ENCODE data around the gene CAP1.

CAP1 gene

DNA sequence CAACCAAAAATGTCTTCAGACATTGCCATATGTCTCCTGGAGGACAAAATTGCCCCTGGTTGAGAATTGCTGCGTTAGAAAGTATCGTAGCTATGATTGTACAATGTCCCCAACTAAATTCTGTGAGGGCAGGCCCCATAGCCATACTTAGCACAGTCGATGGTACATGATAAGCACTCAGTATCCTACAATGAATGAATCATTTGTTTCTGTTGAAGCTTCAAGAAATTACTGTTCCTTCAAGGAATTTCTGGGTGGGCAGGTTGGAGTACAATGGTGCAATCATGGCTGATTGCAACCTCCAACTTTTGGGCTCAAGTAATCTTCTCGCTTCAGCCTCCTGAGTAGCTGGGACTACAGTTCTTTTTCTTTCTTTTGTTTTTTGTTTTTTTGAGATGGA lies 4.7 kb downstream of the CAP1 start:
- Histone ChIP-seq H3K27ac (ENCODE audit: low read length) (no peak overlapping the region), H3K4me1 (ENCODE audit: low read length) (peaks cover 10% of the 10 kb centered on the region), H3K9me2 (replicated peaks; ENCODE audit: insufficient read depth, low read length) (no peaks in the 10 kb centered on the region), H2AFZ (ENCODE audit: low read length) (no peak overlapping the region), H3K79me2 (ENCODE audit: low read length) (peaks cover 97% of the 10 kb centered on the region), H3K27me3 (replicated peaks; ENCODE audit: insufficient read depth, low read length) (no peaks in the 10 kb centered on the region), H3K9me3 (replicated peaks; ENCODE audit: insufficient read depth, low read length) (no peaks in the 10 kb centered on the region), H4K20me1 (ENCODE audit: insufficient read depth, low read length) (no peaks in the 10 kb centered on the region), H3K4me3 (ENCODE audit: low read length) (no peak overlapping the region), H3F3A (ENCODE audit: insufficient read depth, low read length) (peaks cover under 1% of the 10 kb centered on the region), H3K4me2 (ENCODE audit: low read depth, low read length) (no peak overlapping the region), H3K9ac (ENCODE audit: low read length) (no peak overlapping the region), H3K36me3 (replicated peaks; ENCODE audit: insufficient read depth, low read length) (peaks cover 3% of the 10 kb centered on the region; the same call in 1 of the 2 replicates)
- no peak for DNase-seq
- TF ChIP-seq EZH2phosphoT487 (IDR thresholded peaks at IDR 0.05; ENCODE audit: low read length) (no peak), CTCF (IDR thresholded peaks at IDR 0.05; ENCODE audit: low read length) (no peak), EZH2 (optimal IDR thresholded peaks at IDR 0.05; ENCODE audit: low read depth, low read length) (no peak)

DNA sequence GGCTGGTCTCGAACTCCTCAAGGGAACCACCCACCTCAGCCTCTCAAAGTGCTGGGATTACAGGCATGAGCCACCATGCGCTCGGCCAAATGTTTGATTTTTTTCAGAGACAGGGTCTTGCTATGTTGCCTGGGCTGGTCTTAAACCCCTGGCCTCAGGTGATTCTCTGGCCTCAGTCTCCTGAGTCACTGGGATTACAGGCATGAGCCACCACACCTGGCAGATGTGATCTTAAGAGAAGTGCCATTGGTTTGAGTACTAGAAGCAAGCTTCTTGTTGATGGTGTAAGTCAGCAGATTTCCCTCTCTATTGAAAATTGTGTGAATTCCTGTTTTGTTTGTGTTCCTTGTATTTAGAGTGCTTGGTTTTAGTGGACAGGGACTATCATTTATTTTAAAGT lies 5.2 kb downstream of the CAP1 start:
- Histone ChIP-seq H3K79me2 (ENCODE audit: low read length) (peaks cover 100% of the 10 kb centered on the region), H4K20me1 (ENCODE audit: insufficient read depth, low read length) (0 out of 2 replicates have a peak, but pooled peaks cover 2% of the 10 kb centered on the region), H3K9me3 (replicated peaks; ENCODE audit: insufficient read depth, low read length) (no peaks in the 10 kb centered on the region), H3K36me3 (replicated peaks; ENCODE audit: insufficient read depth, low read length) (peaks cover 3% of the 10 kb centered on the region; the same call in 1 of the 2 replicates), H3K4me2 (ENCODE audit: low read depth, low read length) (no peak overlapping the region), H3K4me1 (ENCODE audit: low read length) (peaks cover 10% of the 10 kb centered on the region), H3K27me3 (replicated peaks; ENCODE audit: insufficient read depth, low read length) (no peaks in the 10 kb centered on the region), H3K9ac (ENCODE audit: low read length) (no peak overlapping the region), H3K9me2 (replicated peaks; ENCODE audit: insufficient read depth, low read length) (no peaks in the 10 kb centered on the region), H2AFZ (ENCODE audit: low read length) (no peak overlapping the region), H3K27ac (ENCODE audit: low read length) (no peak overlapping the region), H3F3A (ENCODE audit: insufficient read depth, low read length) (no peaks in the 10 kb centered on the region), H3K4me3 (ENCODE audit: low read length) (no peak overlapping the region)
- no peak for DNase-seq
- no peak for TF ChIP-seq CTCF (IDR thresholded peaks at IDR 0.05; ENCODE audit: low read length)
- TF ChIP-seq EZH2phosphoT487 (IDR thresholded peaks at IDR 0.05; ENCODE audit: low read length), result no peak
- TF ChIP-seq EZH2 (optimal IDR thresholded peaks at IDR 0.05; ENCODE audit: low read depth, low read length), result no peak

GRCh38 chr1:40047276-40047675 lies 6.7 kb downstream of the CAP1 start:
- H3K4me3 ChIP-seq (ENCODE audit: low read length), result no peak overlapping the region
- no peak overlapping the region for H3K4me2 ChIP-seq (ENCODE audit: low read depth, low read length)
- TF ChIP-seq CTCF (IDR thresholded peaks at IDR 0.05; ENCODE audit: low read length), result no peak
- TF ChIP-seq EZH2 (optimal IDR thresholded peaks at IDR 0.05; ENCODE audit: low read depth, low read length), result no peak
- no peak for TF ChIP-seq EZH2phosphoT487 (IDR thresholded peaks at IDR 0.05; ENCODE audit: low read length)
- no peak overlapping the region for H3K27ac ChIP-seq (ENCODE audit: low read length)
- H3K4me1 ChIP-seq (ENCODE audit: low read length), result peaks cover 6% of the 10 kb centered on the region
- no peaks in the 10 kb centered on the region for H3K27me3 ChIP-seq (replicated peaks; ENCODE audit: insufficient read depth, low read length)
- H3K36me3 ChIP-seq (replicated peaks; ENCODE audit: insufficient read depth, low read length), result peaks cover 8% of the 10 kb centered on the region; the same call in 1 of the 2 replicates
- no peaks in the 10 kb centered on the region for H3F3A ChIP-seq (ENCODE audit: insufficient read depth, low read length)
- H3K9ac ChIP-seq (ENCODE audit: low read length), result no peak overlapping the region
- no peak overlapping the region for H2AFZ ChIP-seq (ENCODE audit: low read length)
- H4K20me1 ChIP-seq (ENCODE audit: insufficient read depth, low read length), result 0 out of 2 replicates have a peak, but pooled peaks cover 4% of the 10 kb centered on the region
- no peak for DNase-seq
- no peaks in the 10 kb centered on the region for H3K9me2 ChIP-seq (replicated peaks; ENCODE audit: insufficient read depth, low read length)
- peaks cover 100% of the 10 kb centered on the region for H3K79me2 ChIP-seq (ENCODE audit: low read length)
- no peaks in the 10 kb centered on the region for H3K9me3 ChIP-seq (replicated peaks; ENCODE audit: insufficient read depth, low read length)
